ENCODE data around the gene CRY2. TPM values are rescaled to one million over a fixed set of nuclear protein-coding genes. Genes with fewer than 3 reads are reported as not detected.
"Not testable (repeated sequence)": the region's sequence is repeated elsewhere in the genome, so short reads cannot be mapped to it uniquely, and the experiment has no call there.

The CRY2 gene
- total RNA-seq, 4 donors from 2014 or later = 48.8 to 96.4 (median 54.6) TPM

GRCh38 chr11:45899086-45899447 is 51.8 kb downstream of the CRY2 start:
- Histone ChIP-seq H3K27ac (peak overlapping the region; percentile 65 to 90 (median 75)), H3K36me3 (peaks cover 0 to 22% (median 0%) of the 10 kb centered on the region in 3 donors), H3K4me3 (peak overlapping the region; percentile 26 to 67 (median 52)), H3K4me1 (peaks cover 0 to 48% (median 17%) of the 10 kb centered on the region in 4 donors), H3K9me3 (no peaks in the 10 kb centered on the region), H3K27me3 (no peaks in the 10 kb centered on the region)
- 10 to 13% methylated on average over 3 of the region's 3 CpGs for WGBS, 2 donors
- DNase-seq (ENCODE audit: low spot score in 2 of 2) = no peak
- no peak for TF ChIP-seq EP300 (IDR thresholded peaks at IDR 0.05)
- TF ChIP-seq POLR2A (IDR thresholded peaks at IDR 0.05) = no peak
- TF ChIP-seq CTCF (IDR thresholded peaks at IDR 0.05) = no peak

GRCh38 chr11:45899448-45900174 is 52.3 kb downstream of the CRY2 start:
- Histone ChIP-seq H3K27ac (peak overlapping the region; percentile 65 to 90 (median 75)), H3K27me3 (no peaks in the 10 kb centered on the region), H3K4me3 (peak overlapping the region; percentile 26 to 67 (median 52)), H3K9me3 (no peaks in the 10 kb centered on the region), H3K36me3 (peaks cover 0 to 27% (median 0%) of the 10 kb centered on the region in 3 donors), H3K4me1 (peaks cover 0 to 48% (median 17%) of the 10 kb centered on the region in 4 donors)
- DNase-seq (ENCODE audit: low spot score in 2 of 2) = peak; percentile 72 to 78
- WGBS, 2 donors = 2% methylated on average over 22 to 26 of the region's 62 CpGs
- TF ChIP-seq EP300 (IDR thresholded peaks at IDR 0.05) (peak in 1 of 2 donors; percentile 59), CTCF (IDR thresholded peaks at IDR 0.05) (peak in 1 of 5 experiments; percentile 24), POLR2A (IDR thresholded peaks at IDR 0.05) (peak in 1 of 2 donors; percentile 63)

GRCh38 chr11:45900175-45900800 is 53.0 kb downstream of the CRY2 start:
- peak in 1 of 2 donors; percentile 1 for TF ChIP-seq EP300 (IDR thresholded peaks at IDR 0.05)
- H3K4me3 ChIP-seq = peak overlapping the region; percentile 42 to 67 (median 57)
- peaks cover 0 to 34% (median 0%) of the 10 kb centered on the region in 3 donors for H3K36me3 ChIP-seq
- H3K27ac ChIP-seq = peak overlapping the region; percentile 32 to 90 (median 74)
- H3K27me3 ChIP-seq; H3K9me3 ChIP-seq; DNase-seq (ENCODE audit: low spot score in 2 of 2): not testable (repeated sequence)
- WGBS, 2 donors = 2 to 7% methylated on average over 14 to 25 of the region's 59 CpGs
- peaks cover 0 to 48% (median 17%) of the 10 kb centered on the region in 4 donors for H3K4me1 ChIP-seq

GRCh38 chr11:45900916-45901617 is 53.8 kb downstream of the CRY2 start:
- DNase-seq (ENCODE audit: low spot score in 2 of 2) = no peak
- peaks cover 0 to 41% (median 0%) of the 10 kb centered on the region in 3 donors for H3K36me3 ChIP-seq
- peak overlapping the region; percentile 42 to 67 (median 57) for H3K4me3 ChIP-seq
- H3K27me3 ChIP-seq = no peaks in the 10 kb centered on the region
- 15 to 17% methylated on average over 8 of the region's 8 CpGs for WGBS, 2 donors
- H3K27ac ChIP-seq = peak overlapping the region; percentile 32 to 90 (median 74)
- no peaks in the 10 kb centered on the region for H3K9me3 ChIP-seq
- H3K4me1 ChIP-seq = peaks cover 0 to 48% (median 17%) of the 10 kb centered on the region in 4 donors
- TF ChIP-seq EP300 (IDR thresholded peaks at IDR 0.05) = no peak
- TF ChIP-seq CTCF (IDR thresholded peaks at IDR 0.05) = no peak
- TF ChIP-seq POLR2A (IDR thresholded peaks at IDR 0.05) = no peak

- Histone ChIP-seq H3K27ac (peak overlapping the region; percentile 32 to 90 (median 74)), H3K4me3 (peak overlapping the region in 3 of 4 donors; percentile 7 to 67 (median 63)), H3K4me1 (peaks cover 0 to 44% (median 17%) of the 10 kb centered on the region in 4 donors), H3K27me3 (no peaks in the 10 kb centered on the region), H3K9me3 (no peaks in the 10 kb centered on the region), H3K36me3 (peaks cover 0 to 41% (median 0%) of the 10 kb centered on the region in 3 donors)
- TF ChIP-seq EP300 (IDR thresholded peaks at IDR 0.05) (peak in 1 of 2 donors; percentile 59), POLR2A (IDR thresholded peaks at IDR 0.05) (peak in 1 of 2 donors; percentile 17), CTCF (IDR thresholded peaks at IDR 0.05) (no peak)
- DNase-seq (ENCODE audit: low spot score in 2 of 2) = no peak
- 54 to 88% methylated on average over 6 of the region's 6 CpGs for WGBS, 2 donors
These were observed 54.4 kb downstream of the CRY2 start for GRCh38 chr11:45901626-45902025.
